ENCODE measurements around the gene ATN1.
A peak's percentile ranks its signal among the peaks of the same experiment; 100 is the strongest.

Gene ATN1

DNA sequence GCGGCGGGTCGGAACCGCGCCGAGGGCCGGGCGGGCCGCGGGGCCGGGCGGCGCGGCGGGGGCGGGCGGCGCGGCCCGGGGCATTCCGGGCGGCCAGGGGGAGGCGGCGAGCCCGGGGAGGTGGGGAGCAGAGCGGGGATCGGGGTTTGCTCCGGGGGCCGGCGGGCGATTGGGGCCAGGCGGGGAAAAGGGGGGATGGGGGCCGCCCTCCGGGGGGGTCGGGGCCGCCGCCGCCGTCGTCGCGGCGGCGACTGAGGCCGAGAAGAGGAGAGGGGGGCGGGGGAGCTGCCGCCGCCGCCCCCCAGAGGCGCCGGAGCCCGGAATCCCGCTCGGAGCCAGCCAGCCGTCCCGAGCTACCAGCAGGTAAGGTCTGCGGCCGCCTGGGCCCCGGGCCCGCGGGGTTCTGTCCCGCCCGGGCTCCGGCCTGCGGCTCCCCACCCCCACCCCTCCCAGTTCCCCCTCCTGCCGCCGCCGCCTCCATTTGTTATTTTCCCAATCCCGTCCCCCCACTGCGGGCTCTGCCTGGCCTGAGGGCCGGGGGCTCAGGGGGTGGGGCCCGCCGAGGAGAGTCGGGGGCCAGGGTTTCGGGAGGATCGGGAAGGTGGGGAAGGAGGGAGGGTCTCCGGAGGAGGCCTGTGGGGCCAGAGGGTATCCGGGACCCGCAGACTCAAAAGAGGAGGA is 403 bp downstream of the ATN1 start:
- DNase-seq, result no peak

DNA sequence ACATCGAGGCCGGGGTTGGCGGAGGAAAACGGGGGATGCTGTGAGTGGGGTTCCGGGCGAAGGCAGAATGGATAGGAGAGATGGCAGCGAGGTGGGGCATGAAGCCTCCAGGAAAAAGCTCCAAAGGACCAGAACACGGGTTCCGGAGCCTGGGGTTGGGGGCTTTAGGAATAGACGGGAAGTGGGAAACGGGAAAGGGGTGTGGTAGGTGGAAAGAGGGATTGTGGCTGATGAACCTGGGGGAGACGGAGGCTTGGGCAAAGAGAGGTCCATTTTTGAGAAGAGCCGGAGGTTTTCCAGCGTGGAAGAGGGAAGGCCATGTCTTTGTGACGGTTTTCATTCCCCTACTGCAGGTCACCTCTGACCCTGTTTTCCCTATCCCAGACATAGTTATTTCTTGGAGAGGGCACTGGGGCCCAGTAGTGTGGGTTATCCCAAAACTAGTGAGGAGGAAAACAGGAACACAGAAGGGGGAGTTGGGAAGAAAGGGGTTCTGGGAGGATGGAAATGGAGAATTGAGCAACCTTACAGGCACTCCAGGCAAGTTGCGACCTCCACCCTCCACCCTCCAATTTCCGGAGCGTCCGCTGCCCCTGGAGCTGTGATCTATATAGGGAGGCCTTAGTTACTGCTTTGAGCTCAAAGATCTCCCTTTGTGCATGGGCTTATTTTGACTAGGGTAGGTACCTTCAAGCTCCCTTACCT is 1.1 kb downstream of the ATN1 start:
- no peak for DNase-seq

DNA sequence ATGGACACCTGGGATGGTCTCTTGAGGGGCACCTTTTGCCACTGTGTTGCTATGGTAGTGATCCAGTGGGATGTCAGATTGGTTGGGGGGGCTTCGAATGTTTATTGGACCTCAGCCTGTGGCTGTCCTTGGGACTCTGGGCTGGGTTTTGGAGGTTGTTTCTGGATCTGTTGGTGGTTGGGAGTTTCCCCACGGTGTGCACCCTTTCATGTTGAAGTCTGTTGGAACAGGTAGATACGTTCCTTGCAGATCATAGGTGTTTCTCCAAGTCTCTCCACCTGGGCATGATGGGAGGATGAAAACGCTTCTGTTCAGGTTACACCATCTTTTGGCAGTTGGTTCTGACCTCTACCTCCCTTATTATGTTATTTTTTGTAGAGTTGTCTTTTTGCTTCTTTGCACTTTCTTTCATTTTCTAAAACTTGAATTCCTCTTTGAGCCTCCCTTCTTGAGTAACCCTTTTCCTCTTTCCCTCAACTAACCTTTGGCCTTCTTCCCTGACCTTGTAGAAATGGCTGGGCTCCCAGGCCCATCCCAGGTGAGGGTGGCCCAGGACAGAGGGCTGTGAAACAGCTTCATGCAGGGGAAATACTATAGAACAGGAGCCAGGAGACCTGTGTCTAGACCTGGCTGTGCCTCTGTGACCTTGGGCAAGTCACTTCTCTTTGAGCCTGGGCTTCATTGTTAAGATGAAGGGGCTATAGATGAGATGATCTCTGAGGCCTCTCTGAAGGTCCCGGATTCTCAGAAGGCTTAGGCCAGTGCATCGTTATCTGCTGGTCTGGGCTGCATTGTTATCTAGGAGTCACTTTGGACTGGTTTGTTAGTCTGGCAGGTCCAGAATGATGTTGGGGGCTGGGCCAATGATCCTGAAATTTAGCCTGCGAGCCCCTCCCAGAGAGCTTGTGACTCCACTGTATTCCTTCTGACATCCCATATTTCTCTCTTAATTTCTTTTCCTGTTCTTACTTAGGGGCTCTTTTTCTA is 2.0 kb downstream of the ATN1 start:
- DNase-seq, result no peak

DNA sequence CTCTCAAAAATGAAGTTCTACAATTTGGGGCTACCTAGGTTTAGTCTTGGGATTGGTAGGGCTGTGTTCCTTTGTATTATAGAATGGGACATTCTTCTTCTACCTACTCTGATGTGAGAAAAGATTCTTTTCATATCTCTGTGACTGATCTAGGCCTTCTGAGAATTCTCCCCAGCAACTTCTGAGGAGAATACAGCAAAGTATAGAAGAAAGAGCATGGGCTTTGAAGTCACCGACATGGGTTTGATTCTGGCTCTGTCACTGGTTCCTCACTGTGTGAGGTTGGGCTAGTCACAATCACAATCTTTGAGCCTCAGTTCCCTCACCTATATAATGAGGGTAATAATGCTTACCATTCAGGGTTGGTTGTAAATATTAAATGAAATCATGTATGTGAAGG is 5.0 kb downstream of the ATN1 start:
- DNase-seq, result no peak

DNA sequence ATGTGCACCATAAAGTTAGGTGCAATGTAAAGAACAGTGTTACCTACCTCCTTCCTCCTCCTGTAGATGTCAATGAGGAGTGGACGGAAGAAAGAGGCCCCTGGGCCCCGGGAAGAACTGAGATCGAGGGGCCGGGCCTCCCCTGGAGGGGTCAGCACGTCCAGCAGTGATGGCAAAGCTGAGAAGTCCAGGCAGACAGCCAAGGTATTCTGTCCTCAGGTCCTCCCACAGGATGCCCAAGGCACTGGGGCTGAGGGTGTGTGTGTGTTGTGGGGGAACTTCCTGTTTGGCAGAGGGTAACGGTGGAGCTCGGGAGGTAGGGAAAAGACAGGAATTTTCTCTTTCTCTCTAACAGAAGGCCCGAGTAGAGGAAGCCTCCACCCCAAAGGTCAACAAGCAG is 6.4 kb downstream of the ATN1 start:
- no peak for DNase-seq

DNA sequence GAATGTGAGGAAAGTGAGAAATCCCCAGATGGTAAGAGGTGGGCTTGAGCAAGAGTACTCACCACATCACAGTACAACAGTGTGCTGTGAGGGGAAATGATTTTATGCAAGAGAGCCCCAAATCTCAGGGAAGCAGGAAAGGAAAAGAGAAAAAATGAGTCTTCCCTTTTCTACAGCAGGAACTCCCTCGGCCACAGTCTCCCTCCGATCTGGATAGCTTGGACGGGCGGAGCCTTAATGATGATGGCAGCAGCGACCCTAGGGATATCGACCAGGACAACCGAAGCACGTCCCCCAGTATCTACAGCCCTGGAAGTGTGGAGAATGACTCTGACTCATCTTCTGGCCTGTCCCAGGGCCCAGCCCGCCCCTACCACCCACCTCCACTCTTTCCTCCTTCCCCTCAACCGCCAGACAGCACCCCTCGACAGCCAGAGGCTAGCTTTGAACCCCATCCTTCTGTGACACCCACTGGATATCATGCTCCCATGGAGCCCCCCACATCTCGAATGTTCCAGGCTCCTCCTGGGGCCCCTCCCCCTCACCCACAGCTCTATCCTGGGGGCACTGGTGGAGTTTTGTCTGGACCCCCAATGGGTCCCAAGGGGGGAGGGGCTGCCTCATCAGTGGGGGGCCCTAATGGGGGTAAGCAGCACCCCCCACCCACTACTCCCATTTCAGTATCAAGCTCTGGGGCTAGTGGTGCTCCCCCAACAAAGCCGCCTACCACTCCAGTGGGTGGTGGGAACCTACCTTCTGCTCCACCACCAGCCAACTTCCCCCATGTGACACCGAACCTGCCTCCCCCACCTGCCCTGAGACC is 7.8 kb downstream of the ATN1 start:
- DNase-seq, result no peak

DNA sequence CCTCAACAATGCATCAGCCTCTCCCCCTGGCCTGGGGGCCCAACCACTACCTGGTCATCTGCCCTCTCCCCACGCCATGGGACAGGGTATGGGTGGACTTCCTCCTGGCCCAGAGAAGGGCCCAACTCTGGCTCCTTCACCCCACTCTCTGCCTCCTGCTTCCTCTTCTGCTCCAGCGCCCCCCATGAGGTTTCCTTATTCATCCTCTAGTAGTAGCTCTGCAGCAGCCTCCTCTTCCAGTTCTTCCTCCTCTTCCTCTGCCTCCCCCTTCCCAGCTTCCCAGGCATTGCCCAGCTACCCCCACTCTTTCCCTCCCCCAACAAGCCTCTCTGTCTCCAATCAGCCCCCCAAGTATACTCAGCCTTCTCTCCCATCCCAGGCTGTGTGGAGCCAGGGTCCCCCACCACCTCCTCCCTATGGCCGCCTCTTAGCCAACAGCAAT is 8.5 kb downstream of the ATN1 start:
- no peak for DNase-seq

DNA sequence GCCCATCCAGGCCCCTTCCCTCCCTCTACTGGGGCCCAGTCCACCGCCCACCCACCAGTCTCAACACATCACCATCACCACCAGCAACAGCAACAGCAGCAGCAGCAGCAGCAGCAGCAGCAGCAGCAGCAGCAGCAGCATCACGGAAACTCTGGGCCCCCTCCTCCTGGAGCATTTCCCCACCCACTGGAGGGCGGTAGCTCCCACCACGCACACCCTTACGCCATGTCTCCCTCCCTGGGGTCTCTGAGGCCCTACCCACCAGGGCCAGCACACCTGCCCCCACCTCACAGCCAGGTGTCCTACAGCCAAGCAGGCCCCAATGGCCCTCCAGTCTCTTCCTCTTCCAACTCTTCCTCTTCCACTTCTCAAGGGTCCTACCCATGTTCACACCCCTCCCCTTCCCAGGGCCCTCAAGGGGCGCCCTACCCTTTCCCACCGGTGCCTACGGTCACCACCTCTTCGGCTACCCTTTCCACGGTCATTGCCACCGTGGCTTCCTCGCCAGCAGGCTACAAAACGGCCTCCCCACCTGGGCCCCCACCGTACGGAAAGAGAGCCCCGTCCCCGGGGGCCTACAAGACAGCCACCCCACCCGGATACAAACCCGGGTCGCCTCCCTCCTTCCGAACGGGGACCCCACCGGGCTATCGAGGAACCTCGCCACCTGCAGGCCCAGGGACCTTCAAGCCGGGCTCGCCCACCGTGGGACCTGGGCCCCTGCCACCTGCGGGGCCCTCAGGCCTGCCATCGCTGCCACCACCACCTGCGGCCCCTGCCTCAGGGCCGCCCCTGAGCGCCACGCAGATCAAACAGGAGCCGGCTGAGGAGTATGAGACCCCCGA is 9.1 kb downstream of the ATN1 start:
- peak; percentile 64 for DNase-seq

DNA sequence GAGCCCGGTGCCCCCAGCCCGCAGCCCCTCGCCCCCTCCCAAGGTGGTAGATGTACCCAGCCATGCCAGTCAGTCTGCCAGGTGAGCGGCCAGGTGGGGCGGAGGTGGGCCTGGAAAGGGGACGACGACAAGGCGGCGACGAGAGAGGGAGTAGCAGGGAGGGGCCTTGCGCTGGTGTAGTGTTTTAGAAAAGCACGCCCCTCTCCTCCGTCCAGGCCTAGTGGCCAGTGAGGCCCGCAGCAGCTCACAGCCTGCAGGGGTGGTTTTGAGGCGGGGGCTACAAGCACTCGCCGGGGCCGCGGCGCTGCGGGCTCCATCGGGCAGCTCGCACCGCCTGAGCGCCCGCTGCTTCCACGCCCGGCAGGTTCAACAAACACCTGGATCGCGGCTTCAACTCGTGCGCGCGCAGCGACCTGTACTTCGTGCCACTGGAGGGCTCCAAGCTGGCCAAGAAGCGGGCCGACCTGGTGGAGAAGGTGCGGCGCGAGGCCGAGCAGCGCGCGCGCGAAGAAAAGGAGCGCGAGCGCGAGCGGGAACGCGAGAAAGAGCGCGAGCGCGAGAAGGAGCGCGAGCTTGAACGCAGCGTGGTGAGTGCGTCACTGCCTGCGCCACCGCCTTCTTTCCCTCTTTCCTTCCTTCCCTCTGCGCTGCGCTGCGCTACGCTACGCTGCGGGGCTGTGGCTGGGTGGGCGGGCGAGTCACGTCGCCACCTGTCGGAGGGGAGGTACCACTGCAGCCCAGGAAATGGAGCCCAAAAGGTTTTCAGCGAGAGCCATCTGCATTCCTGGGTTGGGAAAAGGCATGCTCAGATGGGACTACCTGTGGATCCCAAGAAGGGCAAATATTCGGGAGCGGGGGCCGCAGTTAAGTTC is 10.0 kb downstream of the ATN1 start:
- peak; percentile 93 for DNase-seq

DNA sequence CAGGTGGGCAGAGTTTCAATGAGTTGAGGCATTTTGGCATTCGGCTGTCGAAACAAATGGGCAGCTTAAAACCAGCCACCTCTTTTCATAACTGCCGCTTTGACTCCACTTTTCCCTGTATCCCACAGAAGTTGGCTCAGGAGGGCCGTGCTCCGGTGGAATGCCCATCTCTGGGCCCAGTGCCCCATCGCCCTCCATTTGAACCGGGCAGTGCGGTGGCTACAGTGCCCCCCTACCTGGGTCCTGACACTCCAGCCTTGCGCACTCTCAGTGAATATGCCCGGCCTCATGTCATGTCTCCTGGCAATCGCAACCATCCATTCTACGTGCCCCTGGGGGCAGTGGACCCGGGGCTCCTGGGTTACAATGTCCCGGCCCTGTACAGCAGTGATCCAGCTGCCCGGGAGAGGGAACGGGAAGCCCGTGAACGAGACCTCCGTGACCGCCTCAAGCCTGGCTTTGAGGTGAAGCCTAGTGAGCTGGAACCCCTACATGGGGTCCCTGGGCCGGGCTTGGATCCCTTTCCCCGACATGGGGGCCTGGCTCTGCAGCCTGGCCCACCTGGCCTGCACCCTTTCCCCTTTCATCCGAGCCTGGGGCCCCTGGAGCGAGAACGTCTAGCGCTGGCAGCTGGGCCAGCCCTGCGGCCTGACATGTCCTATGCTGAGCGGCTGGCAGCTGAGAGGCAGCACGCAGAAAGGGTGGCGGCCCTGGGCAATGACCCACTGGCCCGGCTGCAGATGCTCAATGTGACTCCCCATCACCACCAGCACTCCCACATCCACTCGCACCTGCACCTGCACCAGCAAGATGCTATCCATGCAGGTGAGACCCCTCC is 10.8 kb downstream of the ATN1 start:
- DNase-seq, result no peak

DNA sequence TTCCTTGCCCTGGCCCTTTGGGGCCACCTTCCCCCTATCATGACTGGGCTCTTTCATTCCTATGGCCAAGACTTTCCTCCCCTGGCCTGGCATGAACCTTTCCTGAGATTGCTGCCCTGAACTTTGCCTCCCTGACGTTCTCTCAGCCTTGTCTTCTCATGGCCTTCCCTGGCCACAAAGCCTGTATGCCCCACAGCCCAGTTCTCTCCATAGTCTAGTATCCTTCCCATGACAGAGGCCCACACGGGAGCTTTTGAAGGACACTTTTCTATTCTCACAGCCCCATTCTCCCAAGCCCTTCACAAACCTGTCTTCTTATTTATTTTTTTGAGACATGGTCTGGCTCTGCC is 11.4 kb downstream of the ATN1 start:
- no peak for DNase-seq

DNA sequence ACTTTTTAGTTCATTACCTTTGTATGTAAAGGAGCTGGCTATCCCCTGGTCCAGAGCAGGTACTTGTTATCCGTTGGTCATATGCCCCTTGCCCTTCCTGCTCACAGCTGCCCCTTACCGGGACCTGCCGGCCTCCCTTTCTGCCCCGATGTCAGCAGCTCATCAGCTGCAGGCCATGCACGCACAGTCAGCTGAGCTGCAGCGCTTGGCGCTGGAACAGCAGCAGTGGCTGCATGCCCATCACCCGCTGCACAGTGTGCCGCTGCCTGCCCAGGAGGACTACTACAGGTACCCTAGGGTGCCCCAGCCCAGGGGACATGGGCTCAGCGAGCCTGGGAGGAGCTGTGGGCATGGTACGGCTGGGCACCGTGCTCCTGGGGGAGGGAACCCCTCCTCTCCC is 13.5 kb downstream of the ATN1 start:
- no peak for DNase-seq

DNA sequence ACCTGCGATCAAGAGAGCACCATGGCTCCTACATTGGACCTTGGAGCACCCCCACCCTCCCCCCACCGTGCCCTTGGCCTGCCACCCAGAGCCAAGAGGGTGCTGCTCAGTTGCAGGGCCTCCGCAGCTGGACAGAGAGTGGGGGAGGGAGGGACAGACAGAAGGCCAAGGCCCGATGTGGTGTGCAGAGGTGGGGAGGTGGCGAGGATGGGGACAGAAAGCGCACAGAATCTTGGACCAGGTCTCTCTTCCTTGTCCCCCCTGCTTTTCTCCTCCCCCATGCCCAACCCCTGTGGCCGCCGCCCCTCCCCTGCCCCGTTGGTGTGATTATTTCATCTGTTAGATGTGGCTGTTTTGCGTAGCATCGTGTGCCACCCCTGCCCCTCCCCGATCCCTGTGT is 14.0 kb downstream of the ATN1 start:
- DNase-seq, result no peak

DNA sequence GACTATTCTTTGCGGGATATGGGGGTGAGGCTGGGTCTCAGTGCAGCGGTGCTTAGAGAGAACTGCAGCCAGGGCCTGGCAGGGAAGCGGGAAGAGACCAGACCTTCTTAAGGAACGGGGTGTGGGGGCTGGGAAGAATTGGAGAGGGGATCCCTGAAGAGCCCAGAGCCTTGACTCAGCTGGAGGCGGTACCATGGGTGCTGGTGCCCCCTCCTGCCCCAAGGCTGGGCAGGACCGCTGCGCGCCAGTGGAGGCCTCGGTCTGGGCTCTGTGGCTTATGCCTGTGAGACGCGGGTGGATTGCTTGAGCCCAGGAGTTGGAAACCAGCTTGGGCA is 14.5 kb downstream of the ATN1 start:
- DNase-seq, result no peak

DNA sequence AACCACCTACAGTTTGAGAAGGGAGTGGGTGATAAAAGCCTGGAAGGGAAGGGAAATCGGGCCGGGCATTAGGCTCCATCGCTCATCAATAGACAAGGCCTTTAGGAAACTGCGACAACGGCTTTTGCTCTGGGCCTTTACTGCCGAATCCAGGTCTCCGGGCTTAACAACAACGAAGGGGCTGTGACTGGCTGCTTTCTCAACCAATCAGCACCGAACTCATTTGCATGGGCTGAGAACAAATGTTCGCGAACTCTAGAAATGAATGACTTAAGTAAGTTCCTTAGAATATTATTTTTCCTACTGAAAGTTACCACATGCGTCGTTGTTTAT is 15.6 kb downstream of the ATN1 start:
- DNase-seq, result peak; percentile 80

DNA sequence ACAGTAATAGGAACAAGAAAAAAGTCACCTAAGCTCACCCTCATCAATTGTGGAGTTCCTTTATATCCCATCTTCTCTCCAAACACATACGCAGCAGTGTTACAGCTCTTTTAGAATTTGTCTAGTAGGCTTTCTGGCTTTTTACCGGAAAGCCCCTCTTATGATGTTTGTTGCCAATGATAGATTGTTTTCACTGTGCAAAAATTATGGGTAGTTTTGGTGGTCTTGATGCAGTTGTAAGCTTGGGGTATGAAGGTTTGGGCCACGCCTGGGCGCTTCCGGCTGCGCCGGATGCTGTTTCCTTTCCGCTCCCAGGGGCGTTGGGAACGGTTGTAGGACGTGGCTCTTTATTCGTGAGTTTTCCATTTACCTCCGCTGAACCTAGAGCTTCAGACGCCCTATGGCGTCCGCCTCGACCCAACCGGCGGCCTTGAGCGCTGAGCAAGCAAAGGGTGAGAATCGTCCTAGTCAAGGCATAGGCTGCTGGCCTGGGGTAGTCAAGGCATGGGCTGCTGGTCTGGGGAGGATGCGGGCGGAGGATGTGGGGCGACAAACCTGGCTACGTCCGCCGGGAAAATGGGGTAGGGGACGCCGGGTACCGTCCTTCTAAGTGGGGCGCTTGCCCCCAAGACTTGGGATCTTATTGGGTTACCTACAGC is 16.1 kb downstream of the ATN1 start, which contains the start of the genes C12orf57 and RNU7-1:
TSS of gene C12orf57 (plus strand) at position 301 of the 659 bp plus-strand sequence. CDS start at position 401, 100 bp downstream.
TSS of gene RNU7-1 (plus strand) at position 95 of the 659 bp plus-strand sequence.
- DNase-seq, result peak; percentile 81

DNA sequence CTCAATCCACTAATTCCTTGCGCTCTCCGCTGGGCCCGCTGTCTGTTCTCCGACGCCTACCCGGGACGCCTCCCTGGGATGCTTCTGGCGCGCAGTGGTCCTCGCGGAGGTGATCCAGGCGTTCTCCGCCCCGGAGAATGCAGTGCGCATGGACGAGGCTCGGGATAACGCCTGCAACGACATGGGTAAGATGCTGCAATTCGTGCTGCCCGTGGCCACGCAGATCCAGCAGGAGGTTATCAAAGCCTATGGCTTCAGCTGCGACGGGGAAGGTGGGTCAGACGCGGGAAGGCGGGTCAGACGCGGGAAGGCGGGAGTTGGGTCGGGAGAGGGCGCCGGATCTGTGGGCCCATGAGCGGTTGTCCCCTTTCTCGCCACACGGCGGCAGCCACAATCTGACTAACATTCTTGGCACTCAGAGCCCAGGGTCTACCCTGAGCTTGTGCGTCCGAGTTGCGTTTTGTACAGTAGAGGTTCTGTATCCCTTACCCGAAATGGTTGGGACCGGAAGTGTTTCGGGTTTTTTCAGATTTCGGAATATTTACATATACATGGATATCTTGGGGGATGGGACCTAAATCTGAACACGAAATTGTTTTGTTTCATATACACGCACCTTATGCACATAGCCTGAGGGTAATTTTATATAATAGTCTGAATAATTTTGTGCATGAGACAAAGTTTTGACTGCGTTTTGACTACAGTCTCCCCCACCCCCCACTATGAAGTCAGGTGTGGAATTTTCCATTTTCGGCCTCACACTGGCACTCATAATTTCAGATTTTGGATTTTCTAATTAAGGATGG is 16.8 kb downstream of the ATN1 start:
- DNase-seq, result peak; percentile 87

DNA sequence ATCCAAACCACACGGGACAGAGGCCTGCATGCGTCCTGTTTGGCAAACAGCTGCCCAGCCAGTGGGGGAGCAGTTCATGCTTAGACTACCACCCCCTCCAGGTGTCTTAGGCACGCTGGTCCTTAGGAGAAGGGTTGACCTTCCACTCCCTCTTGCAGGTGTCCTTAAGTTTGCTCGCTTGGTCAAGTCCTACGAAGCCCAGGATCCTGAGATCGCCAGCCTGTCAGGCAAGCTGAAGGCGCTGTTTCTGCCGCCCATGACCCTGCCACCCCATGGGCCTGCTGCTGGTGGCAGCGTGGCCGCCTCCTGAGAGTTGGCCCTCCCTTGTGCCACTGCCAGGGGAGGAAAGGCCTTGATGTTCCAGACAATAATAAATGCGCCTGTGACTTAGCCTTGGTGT is 17.9 kb downstream of the ATN1 start:
- DNase-seq, result no peak
